Glomerular visceral epithelial cell (primary cell): Measurements from ENCODE around the gene DDX23.
"Not testable (repeated sequence)": the region's sequence is repeated elsewhere in the genome, so short reads cannot be mapped to it uniquely, and the experiment has no call there.

Experiments used
- DNase-seq: peaks from one replicate; pipeline ENCODE4 v3.0.0-alpha.2; 2016; ENCODE audit errors: extremely low spot score

Gene DDX23

DNA sequence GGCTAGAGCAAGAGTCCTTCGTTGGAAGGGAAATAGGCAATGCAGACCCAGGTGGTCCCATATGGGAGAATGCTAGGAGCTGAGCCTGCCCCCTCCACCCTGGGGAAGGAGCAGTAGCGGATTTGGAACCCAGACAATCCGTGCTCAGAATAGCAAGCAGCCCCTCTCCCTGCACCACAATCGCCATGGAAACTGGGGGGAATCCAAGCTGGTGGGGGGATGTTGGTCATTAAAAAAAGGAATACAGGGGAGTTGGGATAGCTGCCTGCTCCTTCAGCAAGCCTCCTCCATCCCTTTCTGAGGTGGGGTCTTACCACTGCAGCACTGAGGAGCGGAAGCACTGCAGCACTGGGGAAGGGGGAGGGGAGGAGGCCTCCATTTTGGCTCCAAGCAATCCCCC, 10.8 kb upstream of the DDX23 start:
- no peak for DNase-seq

DNA sequence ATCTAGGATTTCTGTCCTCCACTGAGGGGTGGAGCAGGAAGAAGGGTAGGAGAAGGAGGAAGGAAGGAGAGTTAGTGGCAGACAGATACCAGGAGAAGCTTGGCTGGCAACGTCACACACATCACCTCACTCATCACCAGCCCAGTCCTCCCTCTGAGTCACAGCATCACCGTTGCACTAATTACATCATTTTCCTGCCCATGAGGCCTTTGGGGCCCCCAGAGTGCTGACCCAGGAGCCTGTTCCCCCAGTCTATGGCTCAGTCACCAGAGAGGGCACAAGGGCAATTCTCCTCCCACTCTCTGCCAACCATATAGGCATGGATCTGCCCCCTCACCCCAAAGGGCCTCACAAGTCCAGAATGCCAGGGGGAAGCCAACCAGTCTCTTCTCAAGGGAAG, 9.1 kb upstream of the DDX23 start:
- no peak for DNase-seq

DNA sequence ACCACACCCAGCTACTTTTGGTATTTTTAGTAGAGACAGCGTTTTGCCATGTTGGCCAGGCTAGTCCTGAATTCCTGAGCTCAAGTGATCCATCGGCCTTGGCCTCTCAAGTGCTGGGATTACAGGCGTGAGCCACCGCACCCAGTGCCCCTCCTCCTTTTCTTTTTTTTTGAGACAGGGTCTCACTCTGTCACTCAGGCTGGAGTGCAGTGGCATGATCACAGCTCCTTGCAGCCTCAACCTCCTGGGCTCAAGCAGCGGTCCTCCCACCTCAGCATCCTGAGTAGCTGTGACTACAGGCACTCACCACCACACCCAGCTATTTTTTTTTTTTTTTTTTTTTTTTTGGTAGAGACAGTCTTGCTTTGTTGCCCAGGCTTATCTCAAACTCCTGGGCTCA, 8.3 kb upstream of the DDX23 start:
- not testable (repeated sequence) for DNase-seq

DNA sequence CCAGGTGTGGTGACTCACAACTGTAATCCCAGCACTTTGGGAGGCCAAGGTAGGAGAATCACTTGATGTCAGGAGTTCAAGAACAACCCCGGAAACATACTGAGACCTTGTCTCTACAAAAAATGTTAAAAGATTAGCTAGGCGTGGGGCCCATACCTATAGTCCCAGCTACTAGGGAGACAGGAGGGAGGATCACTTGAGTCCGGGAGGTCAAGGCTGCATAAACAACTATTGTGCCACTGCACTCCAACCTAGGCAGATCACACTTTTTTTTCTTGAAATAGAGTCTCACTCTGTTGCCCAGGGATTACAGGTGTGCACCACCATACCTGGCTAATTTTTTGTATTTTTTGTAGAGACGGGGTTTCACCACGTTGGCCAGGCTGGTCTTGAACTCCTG, 7.6 kb upstream of the DDX23 start:
- DNase-seq: no peak

DNA sequence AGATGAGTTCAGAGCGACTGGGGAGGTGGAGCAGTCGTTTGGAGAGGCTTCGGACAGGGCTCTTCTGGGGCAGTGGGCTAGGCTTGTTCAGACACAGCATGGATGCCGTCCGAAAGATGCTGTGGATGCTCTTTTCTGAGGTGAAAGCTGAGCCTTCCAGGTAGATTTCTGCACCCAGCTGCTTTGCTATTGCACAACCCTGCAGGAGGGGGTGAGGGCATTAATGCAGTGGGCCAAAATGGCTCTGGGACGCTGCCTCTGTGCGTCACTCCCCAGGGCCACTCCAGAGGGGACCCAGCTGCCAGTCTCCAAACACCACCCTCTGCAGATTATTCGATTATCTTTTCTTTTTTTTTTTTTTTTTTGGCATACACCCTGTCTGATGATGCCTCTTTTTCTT, 6.1 kb upstream of the DDX23 start:
- DNase-seq: no peak

DNA sequence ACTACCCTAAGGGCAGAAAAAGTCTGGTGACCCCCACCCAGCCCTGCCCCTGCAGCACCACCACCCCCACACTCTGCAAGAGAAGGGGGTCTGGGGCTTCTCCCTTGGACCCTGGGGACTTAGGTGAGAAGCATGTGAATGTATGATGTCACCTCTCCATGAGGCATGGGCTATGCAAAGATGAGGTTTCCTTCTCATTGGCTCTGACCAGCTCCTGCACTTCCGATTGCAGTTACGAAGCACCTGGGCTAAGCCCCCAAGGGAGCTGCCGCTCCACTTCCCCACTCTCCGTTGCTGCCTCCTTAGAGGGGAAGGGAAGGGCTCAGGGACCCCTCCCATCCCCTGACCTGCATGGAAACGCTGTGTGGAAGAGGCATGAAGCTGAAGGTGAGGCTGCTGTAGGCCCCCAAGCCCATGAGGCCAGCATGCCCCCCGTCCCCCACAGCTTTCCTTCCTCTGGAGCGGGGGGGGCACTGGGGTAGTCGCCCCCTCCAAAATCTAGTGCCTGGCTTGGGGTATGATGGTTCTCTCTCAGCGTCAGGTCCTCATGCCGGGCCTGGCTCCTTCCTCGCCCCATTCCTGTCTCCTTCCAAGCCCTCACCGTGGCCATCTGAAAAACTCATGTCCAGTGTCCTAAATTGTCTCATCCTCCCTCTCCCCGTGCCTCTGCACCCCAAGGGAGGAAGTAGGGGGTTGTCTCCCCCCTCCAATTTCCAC, 5.5 kb upstream of the DDX23 start:
- DNase-seq: no peak

DNA sequence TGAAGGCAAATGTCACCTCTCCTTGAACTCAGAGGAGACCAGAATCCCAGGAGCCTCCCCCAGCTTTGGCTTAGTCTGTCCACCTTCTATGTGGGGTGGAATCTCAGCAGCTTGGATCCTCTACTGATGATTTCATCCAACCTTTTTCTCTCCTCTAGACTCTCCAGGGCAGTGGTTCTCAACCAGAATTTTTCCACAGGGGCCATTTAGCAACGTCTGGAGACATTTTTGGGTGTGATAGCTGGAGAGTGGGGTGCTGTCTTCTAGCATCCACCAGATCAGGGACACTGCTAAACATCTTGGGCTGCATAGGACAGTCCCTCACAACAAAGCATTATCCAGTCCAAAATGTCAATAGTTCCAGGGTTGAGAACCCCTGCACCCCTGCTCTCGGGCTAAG, 4.4 kb upstream of the DDX23 start:
- DNase-seq: no peak

DNA sequence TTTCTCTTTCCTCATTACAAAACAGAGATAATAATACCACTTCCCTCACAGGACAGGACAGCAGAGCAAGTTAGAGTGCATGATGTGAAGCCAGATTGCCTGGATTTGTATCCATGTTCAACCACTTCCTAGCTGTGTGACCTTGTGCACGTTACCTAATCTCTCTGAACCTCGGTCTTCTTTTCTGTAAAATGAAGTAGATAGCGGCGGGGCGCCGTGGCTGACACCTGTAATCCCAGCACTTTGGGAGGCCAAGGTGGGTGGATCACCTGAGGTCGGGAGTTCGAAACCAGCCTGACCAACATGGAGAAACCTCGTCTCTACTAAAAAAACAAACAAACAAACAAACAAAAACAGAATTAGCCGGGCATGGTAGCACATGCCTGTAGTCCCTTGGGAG, 3.0 kb upstream of the DDX23 start:
- DNase-seq: not testable (repeated sequence)

DNA sequence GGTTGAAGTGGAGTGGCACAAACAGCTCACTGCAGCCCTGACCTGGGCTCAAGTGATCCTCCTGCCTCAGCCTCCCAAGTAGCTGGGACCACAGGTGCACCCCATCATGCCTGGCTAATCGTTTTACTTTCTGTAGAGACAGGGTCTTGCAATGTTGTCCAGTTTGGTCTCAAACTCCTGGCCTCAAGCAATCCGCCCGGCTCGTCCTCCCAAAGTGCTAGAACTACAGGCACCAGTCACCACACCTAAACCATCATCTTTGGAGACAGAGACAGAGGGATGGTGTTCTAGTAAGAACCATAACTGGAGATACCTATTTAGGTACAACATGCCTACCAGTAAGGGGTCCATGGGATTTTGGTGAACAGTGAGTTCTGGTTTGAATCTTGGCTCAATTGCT, 2.5 kb upstream of the DDX23 start:
- DNase-seq: no peak

DNA sequence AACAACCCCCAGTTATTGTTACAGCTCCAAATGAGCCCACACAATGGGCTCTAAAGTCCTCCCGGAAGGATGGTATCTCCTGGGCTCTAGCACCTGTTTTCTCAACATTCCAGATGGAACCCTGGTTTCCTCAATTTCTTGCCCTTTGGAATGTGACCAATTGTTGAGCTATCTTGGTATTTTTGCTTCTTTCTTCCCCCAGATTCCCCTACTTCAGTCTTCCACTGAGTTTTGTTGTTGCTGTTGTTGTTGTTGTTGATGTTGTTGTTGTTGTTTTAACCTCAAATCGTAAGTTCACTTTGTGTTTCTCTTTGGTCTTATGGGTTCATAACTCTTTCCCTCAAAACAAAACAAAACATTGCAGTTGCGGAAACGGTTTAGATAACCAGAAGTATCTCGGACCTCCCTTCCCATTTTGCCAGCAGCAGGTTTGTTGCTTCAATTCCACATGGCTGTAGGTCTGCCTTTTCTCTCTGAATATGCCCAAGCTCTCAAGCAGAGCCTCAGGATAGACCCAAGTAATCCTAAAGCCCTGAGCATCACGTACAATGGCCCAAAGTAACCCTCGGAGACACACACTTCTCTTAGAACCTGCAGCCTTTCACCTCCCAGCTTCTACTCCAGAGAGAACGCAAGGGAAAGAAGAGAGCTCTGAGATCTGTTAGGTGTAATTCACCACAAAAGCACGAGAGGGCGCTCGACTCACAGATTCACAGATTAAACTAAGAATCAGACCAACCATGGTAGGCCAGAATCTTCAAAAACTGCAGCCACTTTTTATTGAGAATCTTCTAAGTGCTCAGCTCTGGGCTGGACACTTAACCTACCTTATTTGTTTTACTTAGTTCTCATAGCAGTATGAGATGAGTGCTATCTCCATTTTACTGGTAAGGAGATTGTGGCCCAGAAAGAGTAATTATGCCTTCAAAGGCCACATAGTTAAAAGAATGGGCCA, 1.0 kb upstream of the DDX23 start:
- DNase-seq: peak; percentile 89

DNA sequence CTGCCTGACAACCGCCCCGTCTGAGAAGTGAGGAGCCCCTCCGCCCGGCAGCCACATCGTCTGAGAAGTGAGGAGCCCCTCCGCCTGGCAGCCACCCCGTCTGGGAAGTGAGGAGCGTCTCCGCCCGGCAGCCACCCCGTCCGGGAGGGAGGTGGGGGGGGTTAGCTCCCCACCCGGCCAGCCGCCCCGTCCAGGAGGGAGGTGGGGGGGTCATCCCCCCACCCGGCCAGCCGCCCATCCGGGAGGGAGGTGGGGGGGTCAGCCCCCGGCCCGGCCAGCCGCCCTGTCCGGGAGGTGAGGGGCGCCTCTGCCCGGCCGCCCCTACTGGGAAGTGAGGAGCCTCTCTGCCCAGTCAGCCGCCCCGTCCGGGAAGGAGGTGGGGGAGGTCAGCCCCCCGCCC, 9.9 kb downstream of the DDX23 start:
- DNase-seq: not testable (repeated sequence)

DNA sequence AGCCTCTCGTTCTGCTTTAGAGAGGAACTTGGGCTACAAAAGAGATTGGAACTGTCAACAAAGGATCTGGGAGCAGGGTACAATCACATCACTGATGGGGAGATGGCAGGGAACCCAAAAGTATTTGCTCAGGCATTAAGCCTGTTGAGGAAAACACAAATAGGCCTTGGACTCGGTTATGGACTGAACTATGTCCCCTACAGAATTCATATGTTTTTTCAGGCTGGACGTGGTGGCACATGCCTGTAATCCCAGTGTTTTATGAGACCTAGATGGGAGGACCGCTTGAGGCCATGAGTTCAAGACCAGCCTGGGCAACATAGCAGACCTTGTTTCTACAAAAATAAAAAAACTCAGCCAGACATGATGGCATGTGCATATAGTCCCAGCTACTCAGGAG, 13.9 kb downstream of the DDX23 start:
- DNase-seq: no peak

DNA sequence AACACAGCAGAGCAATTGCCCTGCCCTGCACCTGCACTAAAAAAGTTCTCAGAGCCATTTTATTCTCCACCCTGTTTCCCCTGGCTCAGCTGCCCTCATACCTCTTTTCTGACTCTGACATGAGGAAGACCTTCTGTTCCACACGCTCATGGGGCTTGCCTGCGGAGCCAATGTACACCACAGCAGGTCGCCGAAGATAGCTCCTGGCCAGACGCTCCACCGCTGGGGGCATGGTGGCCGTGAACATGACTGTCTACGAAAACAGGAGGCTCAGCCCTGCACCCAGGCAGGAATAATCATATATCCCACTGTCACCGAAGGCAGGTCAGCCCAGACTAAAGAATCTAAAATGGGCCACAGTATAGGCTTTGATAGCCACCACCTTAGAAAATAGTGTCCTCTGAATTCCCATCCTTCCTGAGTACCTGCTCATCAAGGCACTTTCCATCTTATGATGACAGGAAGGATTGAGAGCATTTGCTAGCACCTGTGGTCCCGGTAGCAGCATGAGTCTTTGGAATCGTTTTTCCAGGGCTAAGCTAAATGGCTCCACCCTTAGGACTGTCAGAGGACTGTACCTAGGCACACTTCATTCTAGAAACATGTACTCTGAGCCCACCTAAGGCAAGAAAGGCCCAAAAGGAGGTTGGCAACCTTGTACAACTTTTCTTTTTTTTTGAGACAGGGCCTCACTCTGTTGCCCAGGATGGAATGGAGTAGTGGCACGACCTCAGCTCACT, 19.5 kb downstream of the DDX23 start:
- DNase-seq: no peak

DNA sequence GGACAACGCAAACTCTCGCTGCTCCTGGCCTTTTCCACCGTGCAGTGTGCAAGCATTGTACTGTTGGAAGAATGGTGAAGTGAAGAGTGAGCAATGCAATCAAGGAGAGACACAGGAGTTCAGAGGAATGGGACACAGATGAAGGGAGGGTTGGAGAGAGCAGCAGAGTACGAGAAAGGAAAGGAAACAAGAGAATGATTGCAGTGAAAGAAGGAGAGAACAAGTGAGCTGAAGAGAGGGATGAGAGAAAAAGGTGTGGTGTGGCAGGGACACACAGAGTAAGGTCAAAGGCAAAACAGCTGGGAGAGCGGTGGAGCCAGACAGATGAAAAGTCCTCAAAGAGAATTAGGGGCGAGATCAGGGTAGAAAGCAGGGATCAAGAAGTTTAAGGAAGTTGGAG, 20.7 kb downstream of the DDX23 start:
- DNase-seq: no peak

DNA sequence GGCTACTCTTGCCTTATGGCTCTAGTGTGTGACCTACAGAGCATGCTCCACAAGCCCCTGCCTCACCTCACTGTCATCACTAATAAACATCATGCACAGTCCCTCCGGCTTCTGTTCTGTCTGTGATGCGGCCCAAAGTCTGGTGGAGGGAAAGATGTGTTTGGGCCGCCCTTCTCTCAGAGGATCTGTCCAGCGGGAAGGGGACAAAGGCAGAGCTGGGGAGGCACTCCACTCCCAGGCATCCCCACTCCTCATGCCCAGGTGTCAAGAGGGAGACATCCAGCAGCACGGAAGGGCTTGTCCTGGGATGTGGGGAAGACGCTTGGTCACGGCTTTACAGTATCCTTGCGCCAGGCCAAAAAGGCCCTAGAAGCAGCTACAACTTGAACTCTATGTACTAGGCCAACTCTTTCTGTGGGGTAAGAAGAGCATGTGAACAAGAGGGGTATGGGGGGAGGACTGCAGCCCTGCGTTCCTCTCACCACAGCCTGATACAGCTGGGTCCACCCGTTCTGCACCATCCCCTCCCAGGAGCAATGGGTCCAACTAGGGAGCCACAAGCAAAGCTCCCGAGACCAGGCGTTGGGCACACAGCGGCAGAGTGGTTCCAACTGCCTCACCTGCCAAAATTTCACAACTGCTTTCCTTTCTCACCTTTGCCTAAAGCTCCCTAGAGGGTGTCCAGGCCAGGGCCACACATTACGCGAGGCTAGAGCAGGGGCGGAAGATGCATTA, 23.0 kb downstream of the DDX23 start:
- DNase-seq: no peak

DNA sequence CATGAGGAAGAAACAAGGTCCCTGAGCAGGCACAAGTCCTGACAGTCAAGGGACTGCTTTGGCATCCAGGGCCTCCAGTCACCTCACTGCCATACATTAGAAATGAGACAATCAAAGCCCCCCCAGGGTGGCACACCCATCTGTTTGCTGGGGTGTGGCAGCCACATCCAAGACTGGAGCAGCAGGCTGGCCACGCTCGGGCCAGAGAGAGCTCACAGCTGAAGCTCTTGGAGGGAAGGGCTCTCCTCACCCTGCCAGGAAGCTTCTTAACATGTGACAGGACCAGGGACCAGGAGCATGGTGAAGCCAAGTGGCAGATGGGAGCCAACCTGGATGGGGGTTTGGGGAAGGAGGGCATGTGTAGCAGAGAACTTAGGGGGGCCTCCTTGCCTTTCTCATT, 23.7 kb downstream of the DDX23 start:
- DNase-seq: no peak

DNA sequence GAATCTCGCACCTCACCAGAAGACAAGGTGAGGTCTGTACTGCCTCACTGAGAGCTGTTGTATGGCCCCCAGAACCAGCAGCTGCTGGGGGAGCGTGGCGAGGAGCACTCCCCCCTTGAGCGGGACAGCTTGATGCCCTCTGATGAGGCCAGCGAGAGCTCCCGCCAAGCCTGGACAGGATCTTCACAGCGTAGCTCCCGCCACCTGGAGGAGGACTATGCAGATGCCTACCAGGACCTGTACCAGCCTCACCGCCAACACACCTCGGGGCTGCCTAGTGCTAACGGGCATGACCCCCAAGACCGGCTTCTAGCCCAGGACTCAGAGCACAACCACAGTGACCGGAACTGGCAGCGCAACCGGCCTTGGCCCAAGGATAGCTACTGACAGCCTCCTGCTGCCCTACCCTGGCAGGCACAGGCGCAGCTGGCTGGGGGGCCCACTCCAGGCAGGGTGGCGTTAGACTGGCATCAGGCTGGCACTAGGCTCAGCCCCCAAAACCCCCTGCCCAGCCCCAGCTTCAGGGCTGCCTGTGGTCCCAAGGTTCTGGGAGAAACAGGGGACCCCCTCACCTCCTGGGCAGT, 24.4 kb downstream of the DDX23 start:
- DNase-seq: no peak

DNA sequence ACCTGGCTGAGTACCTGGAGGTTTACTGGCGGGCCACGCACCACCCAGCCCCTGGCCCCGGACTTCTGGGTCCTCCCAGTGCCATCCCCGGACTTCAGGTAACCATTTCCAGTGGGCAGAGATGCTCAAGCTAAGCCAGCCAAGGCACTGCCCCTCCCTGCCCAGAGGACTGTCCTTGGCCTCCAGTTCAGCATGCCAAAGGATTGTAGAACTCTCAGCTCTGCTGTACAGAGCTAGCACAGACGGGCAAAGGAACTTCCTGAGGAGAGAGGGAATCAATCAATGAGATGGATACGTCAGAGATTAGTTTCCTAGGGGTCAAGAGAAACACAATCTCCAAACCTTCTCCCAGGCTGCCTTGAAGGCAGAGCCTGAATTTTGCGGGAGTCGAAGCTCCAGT, 24.9 kb downstream of the DDX23 start:
- DNase-seq: no peak

DNA sequence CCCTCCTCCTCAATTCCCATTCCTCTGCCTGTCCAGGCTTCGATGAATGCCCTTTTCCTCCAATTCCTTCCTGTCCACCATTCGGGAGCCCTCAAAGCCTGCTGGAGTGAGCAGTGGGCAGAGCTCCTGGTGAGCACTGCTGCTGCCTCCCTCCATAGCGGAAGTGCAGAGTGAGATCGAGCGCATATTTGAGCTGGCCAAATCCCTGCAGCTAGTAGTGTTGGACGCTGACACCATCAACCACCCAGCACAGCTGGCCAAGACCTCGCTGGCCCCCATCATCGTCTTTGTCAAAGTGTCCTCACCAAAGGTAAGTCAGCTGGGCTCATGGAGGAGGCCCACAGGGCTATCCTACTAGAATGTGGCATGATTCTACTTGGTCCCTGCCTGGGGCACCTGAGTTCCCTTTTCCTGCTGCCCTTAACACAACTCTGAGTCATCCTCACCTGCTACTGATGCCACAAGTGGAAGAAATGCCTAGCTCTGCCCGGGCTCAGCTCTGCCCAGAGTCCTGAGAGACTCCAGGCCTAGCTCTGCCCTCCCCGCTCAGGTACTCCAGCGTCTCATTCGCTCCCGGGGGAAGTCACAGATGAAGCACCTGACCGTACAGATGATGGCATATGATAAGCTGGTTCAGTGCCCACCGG, 25.6 kb downstream of the DDX23 start:
- DNase-seq: no peak

DNA sequence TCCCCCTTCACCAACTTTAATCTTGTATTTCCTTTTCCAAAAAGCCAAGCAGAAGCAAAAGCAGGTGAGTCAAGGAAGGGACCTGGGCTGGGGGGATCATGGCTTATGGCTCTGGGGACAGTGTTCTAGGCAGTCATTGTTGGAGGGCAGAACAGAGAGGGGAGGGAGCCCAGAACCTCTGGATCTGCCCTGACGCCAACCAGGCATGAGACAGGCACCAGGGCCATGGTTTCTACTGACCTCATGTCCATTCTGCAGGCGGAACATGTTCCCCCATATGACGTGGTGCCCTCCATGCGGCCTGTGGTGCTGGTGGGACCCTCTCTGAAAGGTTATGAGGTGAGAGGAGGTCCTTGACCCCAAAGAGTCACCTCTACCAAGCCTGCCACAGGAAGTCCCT, 27.1 kb downstream of the DDX23 start:
- no peak for DNase-seq

DNA sequence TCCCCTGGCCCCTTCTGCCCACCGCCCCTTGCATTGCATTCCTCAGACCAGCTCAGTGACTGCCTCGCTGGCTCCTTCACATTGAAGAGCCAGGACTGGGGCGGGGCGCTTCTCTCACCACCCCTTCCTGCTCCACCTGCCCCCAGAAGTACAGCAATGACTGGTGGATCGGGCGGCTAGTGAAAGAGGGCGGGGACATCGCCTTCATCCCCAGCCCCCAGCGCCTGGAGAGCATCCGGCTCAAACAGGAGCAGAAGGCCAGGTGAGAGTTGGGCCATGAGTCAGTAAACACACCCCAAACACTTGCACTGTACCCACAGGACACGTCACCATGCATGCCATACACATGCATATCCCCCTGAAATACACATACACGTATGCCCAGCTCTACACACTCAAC, 27.9 kb downstream of the DDX23 start:
- no peak for DNase-seq
